H1 (cell line): Measurements from ENCODE around the gene MED12L. TPM values are rescaled to one million over a fixed set of nuclear protein-coding genes. Genes with fewer than 3 reads are reported as not detected.

Source experiments
- CTCF ChIA-PET: fragments of 300-600 bp; sonication (Branson Sonifier 250); formaldehyde crosslinking; loops from one replicate; lab custom pipeline; 2021; ENCODE audit not compliant: partially characterized antibody; lab: Charles Lee
- POLR2A ChIA-PET: fragments of 300-600 bp; sonication (Branson Sonifier 250); formaldehyde crosslinking; loops from one replicate; lab custom pipeline; 2021; ENCODE audit warnings: inconsistent platforms; ENCODE audit not compliant: partially characterized antibody; lab: Charles Lee
- DNase-seq, 2 experiments: peaks; one replicate each; pipeline versions ENCODE4 v3.0.0 to v3.0.0-alpha.2; 2010 to 2022; ENCODE audit warnings: low spot score in 2 of 2, low read depth in 1 of 2, mixed read lengths in 1 of 2
- FAIRE-seq: peaks from 2 replicates; lab custom pipeline; 2011; peaks lifted over from hg19 to GRCh38; lab: Jason Lieb, UNC
- H2AFZ ChIP-seq: 2 replicates; pipeline ENCODE4 v1.8.1; 2012; ENCODE audit warnings: low read length, inconsistent platforms
- H2AK5ac ChIP-seq: 2 replicates; pipeline ENCODE4 v1.6.1; 2013; ENCODE audit warnings: low read depth, low read length
- H2BK120ac ChIP-seq: replicated peaks from 2 replicates; pipeline ENCODE3; 2013; ENCODE audit warnings: low read depth, low read length, inconsistent platforms
- H2BK12ac ChIP-seq: 2 replicates; pipeline ENCODE4 v1.6.1; 2013; ENCODE audit warnings: low read depth, low read length
- H2BK15ac ChIP-seq: 2 replicates; pipeline ENCODE4 v1.6.1; 2013; ENCODE audit warnings: low read length
- H2BK20ac ChIP-seq: 2 replicates; pipeline ENCODE4 v1.6.1; 2013; ENCODE audit warnings: low read length
- H2BK5ac ChIP-seq: 2 replicates; pipeline ENCODE4 v1.6.1; 2013; ENCODE audit warnings: low read depth, low read length
- H3K14ac ChIP-seq: 2 replicates; pipeline ENCODE4 v1.6.1; 2013; ENCODE audit warnings: inconsistent platforms; ENCODE audit not compliant: insufficient read length
- H3K18ac ChIP-seq: 2 replicates; pipeline ENCODE4 v1.6.1; 2013; ENCODE audit warnings: low read length; ENCODE audit errors: extremely low read depth
- H3K23ac ChIP-seq: 2 replicates; pipeline ENCODE4 v1.6.1; 2013; ENCODE audit warnings: inconsistent platforms; ENCODE audit not compliant: insufficient read length
- H3K23me2 ChIP-seq: 2 replicates; pipeline ENCODE4 v1.6.1; 2013; ENCODE audit warnings: low read depth, low read length
- H3K27ac ChIP-seq: 2 replicates; pipeline ENCODE4 v1.6.1; 2011; ENCODE audit warnings: low read depth, low read length, inconsistent platforms
- H3K27me3 ChIP-seq, 4 experiments: replicated peaks in 1 of 4; 1 replicate in 1 of 4; 2 replicates in 3 of 4; pipeline versions ENCODE4 v1.6.1 to v1.8.1; 2011 to 2013; ENCODE audit warnings: low read length in 3 of 4, mild to moderate bottlenecking in 3 of 4, inconsistent platforms in 2 of 4, mixed read lengths in 2 of 4, moderate library complexity in 1 of 4; ENCODE audit not compliant: control insufficient read depth in 3 of 4, insufficient read depth in 3 of 4; ENCODE audit errors: extremely low read depth in 1 of 4
- H3K36me3 ChIP-seq, 4 experiments: 2 replicates each; pipeline versions ENCODE4 v1.6.1 to v1.8.1; 2011 to 2013; ENCODE audit warnings: mild to moderate bottlenecking in 4 of 4, low read length in 3 of 4, moderate library complexity in 2 of 4, control low read depth in 1 of 4, inconsistent platforms in 1 of 4; ENCODE audit not compliant: insufficient read depth in 4 of 4, control insufficient read depth in 2 of 4
- H3K4ac ChIP-seq: replicated peaks from 2 replicates; pipeline ENCODE3; 2013; ENCODE audit warnings: low read length, low read depth, mixed read lengths, inconsistent platforms; ENCODE audit not compliant: insufficient read length
- H3K4me1 ChIP-seq, 4 experiments: replicated peaks in 1 of 4; 1 replicate in 1 of 4; 2 replicates in 3 of 4; pipeline versions ENCODE4 v1.6.1 to v1.8.1; 2011 to 2013; ENCODE audit warnings: low read length in 3 of 4, inconsistent platforms in 2 of 4, mixed read lengths in 1 of 4; ENCODE audit not compliant: insufficient read depth in 4 of 4, control insufficient read depth in 3 of 4
- H3K4me2 ChIP-seq, 2 experiments: 2 replicates each; pipeline versions ENCODE4 v1.6.1 to v1.8.1; 2011 to 2013; ENCODE audit warnings: low read depth in 2 of 2, low read length in 2 of 2, control low read depth in 1 of 2, inconsistent platforms in 1 of 2, mild to moderate bottlenecking in 1 of 2; ENCODE audit not compliant: insufficient read depth in 1 of 2
- H3K4me3 ChIP-seq, 4 experiments: fragments of 200-600, 300-600 bp in 1 of 4; sonication (generic), shearing (Covaris generic), sonication (Bioruptor Twin) in 1 of 4; 2 replicates each; pipeline versions ENCODE4 v1.5.1 to v1.8.1; 2011 to 2016; ENCODE audit warnings: low read length in 4 of 4, low read depth in 3 of 4, control low read depth in 2 of 4, inconsistent platforms in 2 of 4, mild to moderate bottlenecking in 2 of 4, mixed read lengths in 1 of 4, moderate library complexity in 1 of 4; ENCODE audit not compliant: insufficient read depth in 2 of 4; ENCODE audit errors: extremely low read depth in 1 of 4
- H3K56ac ChIP-seq: replicated peaks from 2 replicates; pipeline ENCODE3; 2013; ENCODE audit warnings: low read depth, mild to moderate bottlenecking, mixed read lengths, low read length, inconsistent platforms; ENCODE audit not compliant: insufficient read length
- H3K79me1 ChIP-seq: 2 replicates; pipeline ENCODE4 v1.6.1; 2013; ENCODE audit warnings: low read depth, low read length, control low read depth
- H3K79me2 ChIP-seq, 2 experiments: 2 replicates each; pipeline versions ENCODE4 v1.6.1 to v1.8.1; 2012 to 2013; ENCODE audit warnings: low read length in 2 of 2, mild to moderate bottlenecking in 2 of 2, inconsistent platforms in 1 of 2; ENCODE audit not compliant: insufficient read depth in 2 of 2, control insufficient read depth in 1 of 2
- H3K9ac ChIP-seq, 4 experiments: replicated peaks in 1 of 4; 1 replicate in 1 of 4; 2 replicates in 3 of 4; pipeline versions ENCODE4 v1.6.1 to v1.8.1; 2011 to 2013; ENCODE audit warnings: low read depth in 3 of 4, low read length in 3 of 4, control low read depth in 2 of 4, mild to moderate bottlenecking in 2 of 4, moderate library complexity in 2 of 4, inconsistent platforms in 1 of 4; ENCODE audit errors: extremely low read depth in 1 of 4
- H3K9me3 ChIP-seq, 2 experiments: 2 replicates each; pipeline versions ENCODE4 v1.6.1 to v1.8.1; 2012 to 2013; ENCODE audit warnings: mild to moderate bottlenecking in 2 of 2, moderate library complexity in 2 of 2, control low read depth in 1 of 2, inconsistent platforms in 1 of 2, low read depth in 1 of 2, low read length in 1 of 2, mixed read lengths in 1 of 2; ENCODE audit not compliant: insufficient read depth in 2 of 2
- H4K20me1 ChIP-seq, 2 experiments: replicated peaks in 1 of 2; 2 replicates each; pipeline versions ENCODE3 to v1.8.1; 2011 to 2013; ENCODE audit warnings: inconsistent platforms in 2 of 2, low read length in 2 of 2, mild to moderate bottlenecking in 1 of 2; ENCODE audit not compliant: insufficient read depth in 2 of 2, control insufficient read depth in 1 of 2
- H4K5ac ChIP-seq: 2 replicates; pipeline ENCODE4 v1.6.1; 2013; ENCODE audit warnings: low read length, low read depth, mixed read lengths, inconsistent platforms; ENCODE audit not compliant: insufficient read length
- H4K8ac ChIP-seq: 2 replicates; pipeline ENCODE4 v1.8.0; 2013; ENCODE audit warnings: mild to moderate bottlenecking, moderate library complexity, low read length, inconsistent platforms; ENCODE audit not compliant: insufficient read depth; ENCODE audit errors: extremely low read depth
- H4K91ac ChIP-seq: replicated peaks from 2 replicates; pipeline ENCODE3; 2013; ENCODE audit warnings: low read length, mixed read lengths, inconsistent platforms; ENCODE audit not compliant: insufficient read length
- KDM1A ChIP-seq: fragments of 200-600, 300-600 bp; sonication (generic); IDR thresholded peaks from 2 replicates; pipeline ENCODE4 v1.7.1; 2016; ENCODE audit warnings: mild to moderate bottlenecking, low read length, borderline replicate concordance
- SIRT6 ChIP-seq: IDR thresholded peaks from one replicate; pipeline ENCODE4 v1.7.1; 2012; ENCODE audit warnings: low read length, inconsistent platforms
- polyA plus RNA-seq, 7 experiments: library from polyadenylated mRNA; depleted of rRNA in 3 of 7; stranded (reverse) in 5 of 7; unstranded in 2 of 7; fragments of >200 nt in 5 of 7; fragments of 200-250 nt in 2 of 7; gene quantifications; 1 replicate in 5 of 7; 2 replicates in 1 of 7; 4 replicates in 1 of 7; pipeline versions ENCODE4 v1.2.1 to v1.2.3, GENCODE V29; 2011 to 2013; ENCODE audit warnings: missing spikeins in 2 of 7, mixed read lengths in 2 of 7
- total RNA-seq: library from RNA; stranded (reverse); fragmentation: NEBNext Ultra II Directional; extraction: Animal tissue kit (Norgen Biotek cat#: 25700); gene quantifications from 2 replicates; pipeline ENCODE4 v1.2.1, GENCODE V29; 2021
- TF ChIP-seq, protein P1 (sequence below), 3 experiments: IDR thresholded peaks; 1 replicate in 2 of 3; 2 replicates in 1 of 3; pipeline versions ENCODE4 v1.5.1 to v1.6.1; 2011; ENCODE audit warnings: low read length in 3 of 3, mild to moderate bottlenecking in 3 of 3, inconsistent platforms in 2 of 3, low read depth in 1 of 3, moderate library complexity in 1 of 3; ENCODE audit not compliant: insufficient read depth in 1 of 3; ENCODE audit errors: control extremely low read depth in 1 of 3

Gene MED12L
- total and polyA plus RNA-seq, 2 of the 8 experiments (the other 6 are each of a cell fraction or from before 2014, with no cell fraction given) = 3.6 to 26.2 TPM

DNA sequence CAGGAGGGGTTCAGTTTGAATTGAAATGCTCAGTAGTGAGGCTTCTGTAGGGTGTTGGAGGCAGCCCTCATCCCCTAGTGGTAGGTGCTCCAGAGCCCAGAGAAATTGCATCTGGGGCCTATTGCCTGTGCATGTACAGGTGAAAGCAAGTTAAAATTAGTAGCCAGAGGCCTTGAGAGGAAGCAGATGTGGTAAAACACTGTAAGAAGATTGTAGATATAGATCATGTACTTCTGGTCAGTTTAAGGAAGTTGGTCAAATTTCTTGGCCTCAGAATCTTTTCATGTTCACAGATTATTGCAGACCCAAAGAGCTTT lies 340.8 kb downstream of the MED12L start:
- H3K23me2 ChIP-seq = no peaks in the 10 kb centered on the region
- POLR2A ChIA-PET = no interaction called here
- H4K8ac ChIP-seq = no peak overlapping the region
- no peak overlapping the region for H3K4me3 ChIP-seq
- no peak overlapping the region for H3K23ac ChIP-seq
- TF ChIP-seq, protein P1, sequence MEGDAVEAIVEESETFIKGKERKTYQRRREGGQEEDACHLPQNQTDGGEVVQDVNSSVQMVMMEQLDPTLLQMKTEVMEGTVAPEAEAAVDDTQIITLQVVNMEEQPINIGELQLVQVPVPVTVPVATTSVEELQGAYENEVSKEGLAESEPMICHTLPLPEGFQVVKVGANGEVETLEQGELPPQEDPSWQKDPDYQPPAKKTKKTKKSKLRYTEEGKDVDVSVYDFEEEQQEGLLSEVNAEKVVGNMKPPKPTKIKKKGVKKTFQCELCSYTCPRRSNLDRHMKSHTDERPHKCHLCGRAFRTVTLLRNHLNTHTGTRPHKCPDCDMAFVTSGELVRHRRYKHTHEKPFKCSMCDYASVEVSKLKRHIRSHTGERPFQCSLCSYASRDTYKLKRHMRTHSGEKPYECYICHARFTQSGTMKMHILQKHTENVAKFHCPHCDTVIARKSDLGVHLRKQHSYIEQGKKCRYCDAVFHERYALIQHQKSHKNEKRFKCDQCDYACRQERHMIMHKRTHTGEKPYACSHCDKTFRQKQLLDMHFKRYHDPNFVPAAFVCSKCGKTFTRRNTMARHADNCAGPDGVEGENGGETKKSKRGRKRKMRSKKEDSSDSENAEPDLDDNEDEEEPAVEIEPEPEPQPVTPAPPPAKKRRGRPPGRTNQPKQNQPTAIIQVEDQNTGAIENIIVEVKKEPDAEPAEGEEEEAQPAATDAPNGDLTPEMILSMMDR (IDR thresholded peaks at IDR 0.05; ENCODE audit: control extremely low read depth in 1 of 3, insufficient read depth in 1 of 3, low read depth in 1 of 3, low read length in 3 of 3) = peak in 2 of 3 experiments; percentile 20 to 48; a peak in 2 of 4 replicates
- TF ChIP-seq SIRT6 = no peak
- TF ChIP-seq KDM1A = no peak
- no peak overlapping the region for H3K18ac ChIP-seq
- DNase-seq = no peak
- no peak overlapping the region for H2BK15ac ChIP-seq
- no peak overlapping the region for H4K5ac ChIP-seq
- no peak for FAIRE-seq
- H2AK5ac ChIP-seq = no peak overlapping the region
- peaks cover 0 to 11% (median 8%) of the 10 kb centered on the region in 4 experiments; a peak in 4 of 7 replicates for H3K4me1 ChIP-seq
- no peak overlapping the region for H3K4ac ChIP-seq
- H2BK5ac ChIP-seq = no peak overlapping the region
- no peaks in the 10 kb centered on the region for H4K20me1 ChIP-seq
- no peak overlapping the region for H3K56ac ChIP-seq
- no peaks in the 10 kb centered on the region for H3K79me2 ChIP-seq
- H3K79me1 ChIP-seq = no peaks in the 10 kb centered on the region; the same call in 1 of the 2 replicates
- H3K36me3 ChIP-seq = peaks cover 0 to 4% (median 2%) of the 10 kb centered on the region in 4 experiments; a peak in 3 of 8 replicates
- no peak overlapping the region for H2AFZ ChIP-seq
- CTCF ChIA-PET = interaction anchor here (0.7 to 8.4 kb wide), 19 partner anchors 9 to 412 kb away, joined by 3 to 48 read pairs (median 3); no protein-coding TSS in a partner anchor
- H3K14ac ChIP-seq = no peak overlapping the region
- no peak overlapping the region for H2BK120ac ChIP-seq
- H2BK20ac ChIP-seq = no peak overlapping the region
- H3K9ac ChIP-seq = no peak overlapping the region
- no peak overlapping the region for H3K27ac ChIP-seq
- H3K9me3 ChIP-seq = no peaks in the 10 kb centered on the region
- no peak overlapping the region; a peak in 1 of 4 replicates for H3K4me2 ChIP-seq
- no peak overlapping the region for H2BK12ac ChIP-seq
- H4K91ac ChIP-seq = no peak overlapping the region
- H3K27me3 ChIP-seq = no peaks in the 10 kb centered on the region
